GF-D8 (cell line): ENCODE results near the gene VOPP1.

ENCODE experiments used
- DNase-seq: peaks from one replicate; lab custom pipeline; 2025; lab: John Stamatoyannopoulos, UW

Gene VOPP1

GRCh38 chr7:55468495-55468894 is 103.8 kb downstream of the VOPP1 start:
- no peak for DNase-seq

GRCh38 chr7:55467047-55467593 is 105.2 kb downstream of the VOPP1 start:
- no peak for DNase-seq

- DNase-seq = no peak
Observed at GRCh38 chr7:55465691-55466090, 106.6 kb downstream of the VOPP1 start.

GRCh38 chr7:55464422-55464821 is 107.9 kb downstream of the VOPP1 start:
- no peak for DNase-seq

- DNase-seq = no peak
Observed at GRCh38 chr7:55463686-55464262, 108.5 kb downstream of the VOPP1 start.

GRCh38 chr7:55458351-55458750 is 114.0 kb downstream of the VOPP1 start:
- no peak for DNase-seq

- no peak for DNase-seq
Observed at GRCh38 chr7:55457801-55458200, 114.5 kb downstream of the VOPP1 start.

- no peak for DNase-seq
Observed at GRCh38 chr7:55452971-55453370, 119.3 kb downstream of the VOPP1 start.

GRCh38 chr7:55449992-55450535 is 122.2 kb downstream of the VOPP1 start:
- DNase-seq = no peak

- no peak for DNase-seq
Observed at GRCh38 chr7:55449205-55449991, 122.9 kb downstream of the VOPP1 start.

- DNase-seq = no peak
Observed at GRCh38 chr7:55448526-55448925, 123.8 kb downstream of the VOPP1 start.

- DNase-seq = no peak
Observed at GRCh38 chr7:55444786-55445185, 127.5 kb downstream of the VOPP1 start.

GRCh38 chr7:55441774-55442522 is 130.4 kb downstream of the VOPP1 start:
- DNase-seq = no peak

GRCh38 chr7:55441002-55441401 is 131.3 kb downstream of the VOPP1 start:
- no peak for DNase-seq

GRCh38 chr7:55440040-55440690 is 132.1 kb downstream of the VOPP1 start:
- no peak for DNase-seq

GRCh38 chr7:55439627-55440026 is 132.7 kb downstream of the VOPP1 start:
- DNase-seq = no peak

GRCh38 chr7:55438757-55439525 is 133.4 kb downstream of the VOPP1 start:
- DNase-seq = no peak

GRCh38 chr7:55438085-55438756 is 134.1 kb downstream of the VOPP1 start:
- DNase-seq = no peak

GRCh38 chr7:55437375-55437774 is 134.9 kb downstream of the VOPP1 start:
- DNase-seq = no peak

- DNase-seq = no peak
Observed at GRCh38 chr7:55436457-55436856, 135.8 kb downstream of the VOPP1 start.

- DNase-seq = no peak
Observed at GRCh38 chr7:55435466-55435865, 136.8 kb downstream of the VOPP1 start.
